ENCODE data around the gene ANKRD12. TPM values are rescaled to one million over a fixed set of nuclear protein-coding genes. Genes with fewer than 3 reads are reported as not detected.
"Not testable (repeated sequence)": the region's sequence is repeated elsewhere in the genome, so short reads cannot be mapped to it uniquely, and the experiment has no call there.

ANKRD12 gene
- total and polyA plus RNA-seq, 5 donors from 2014 or later: 28.2 to 200 (median 40.8) TPM

- Mint-ChIP-seq H3K27me3 (no peaks in the 10 kb centered on the region), H3K27ac (no peak overlapping the region), H3K36me3 (peaks cover 35% of the 10 kb centered on the region), H3K4me1 (peaks cover 0 to 13% (median 10%) of the 10 kb centered on the region in 4 donors), H3K9me3 (peaks cover 0 to 2% (median 0%) of the 10 kb centered on the region in 7 donors), H3K4me3 (no peak overlapping the region)
- Histone ChIP-seq H3K4me3 (ENCODE audit: low read depth, low read length) (no peak overlapping the region), H3K27ac (ENCODE audit: insufficient read depth, low read length, poor library complexity, severe bottlenecking) (no peak overlapping the region), H3K27me3 (ENCODE audit: control insufficient read depth, insufficient read depth, low read length) (no peaks in the 10 kb centered on the region), H3K4me1 (ENCODE audit: control insufficient read depth, insufficient read depth, low read length, poor library complexity, severe bottlenecking) (peaks cover 3% of the 10 kb centered on the region), H3K9me3 (ENCODE audit: control insufficient read depth in 2 of 2, low read length in 2 of 2) (no peaks in the 10 kb centered on the region), H3K36me3 (ENCODE audit: control insufficient read depth, insufficient read depth, low read length) (peaks cover 40% of the 10 kb centered on the region)
- ATAC-seq (ENCODE audit: low read depth in 2 of 2) (no peak), DNase-seq (no peak)
Measured at GRCh38 chr18:9249254-9249653, 112.7 kb downstream of the ANKRD12 start.

- DNase-seq (no peak), ATAC-seq (ENCODE audit: low read depth in 2 of 2) (no peak)
- no peak overlapping the region for H3K4me3 Mint-ChIP-seq
- H3K4me3 ChIP-seq (ENCODE audit: low read depth, low read length): no peak overlapping the region
- peaks cover 26% of the 10 kb centered on the region for H3K36me3 ChIP-seq (ENCODE audit: control insufficient read depth, insufficient read depth, low read length)
- peaks cover 0 to 10% (median 2%) of the 10 kb centered on the region in 7 donors for H3K9me3 Mint-ChIP-seq
- no peaks in the 10 kb centered on the region for H3K27me3 Mint-ChIP-seq
- H3K9me3 ChIP-seq (ENCODE audit: control insufficient read depth in 2 of 2, low read length in 2 of 2): no peaks in the 10 kb centered on the region
- no peaks in the 10 kb centered on the region for H3K4me1 ChIP-seq (ENCODE audit: control insufficient read depth, insufficient read depth, low read length, poor library complexity, severe bottlenecking)
- no peak overlapping the region for H3K27ac Mint-ChIP-seq
- H3K36me3 Mint-ChIP-seq: peaks cover 65% of the 10 kb centered on the region
- peaks cover 0 to 29% (median 19%) of the 10 kb centered on the region in 4 donors for H3K4me1 Mint-ChIP-seq
- H3K27ac ChIP-seq (ENCODE audit: insufficient read depth, low read length, poor library complexity, severe bottlenecking): no peak overlapping the region
- H3K27me3 ChIP-seq (ENCODE audit: control insufficient read depth, insufficient read depth, low read length): no peaks in the 10 kb centered on the region
Measured at GRCh38 chr18:9259173-9259572, 122.6 kb downstream of the ANKRD12 start.

- H3K9me3 Mint-ChIP-seq: peaks cover 0 to 3% (median 2%) of the 10 kb centered on the region in 7 donors
- DNase-seq: no peak
- peaks cover 56% of the 10 kb centered on the region for H3K36me3 Mint-ChIP-seq
Measured at GRCh38 chr18:9260388-9261380, 124.1 kb downstream of the ANKRD12 start.

GRCh38 chr18:9263264-9263663, 126.7 kb downstream of the ANKRD12 start:
- H3K36me3 ChIP-seq (ENCODE audit: control insufficient read depth, insufficient read depth, low read length): peaks cover 30% of the 10 kb centered on the region
- Mint-ChIP-seq H3K36me3 (peaks cover 44% of the 10 kb centered on the region), H3K27me3 (no peaks in the 10 kb centered on the region), H3K9me3 (peaks cover 0 to 4% (median 0%) of the 10 kb centered on the region in 7 donors), H3K27ac (no peak overlapping the region), H3K4me3 (no peak overlapping the region), H3K4me1 (peaks cover 0 to 19% (median 14%) of the 10 kb centered on the region in 4 donors)
- H3K9me3 ChIP-seq (ENCODE audit: control insufficient read depth in 2 of 2, low read length in 2 of 2): no peaks in the 10 kb centered on the region
- H3K27ac ChIP-seq (ENCODE audit: insufficient read depth, low read length, poor library complexity, severe bottlenecking): no peak overlapping the region
- H3K27me3 ChIP-seq (ENCODE audit: control insufficient read depth, insufficient read depth, low read length): no peaks in the 10 kb centered on the region
- ATAC-seq (ENCODE audit: low read depth in 2 of 2) (no peak), DNase-seq (no peak)
- H3K4me3 ChIP-seq (ENCODE audit: low read depth, low read length): no peak overlapping the region
- H3K4me1 ChIP-seq (ENCODE audit: control insufficient read depth, insufficient read depth, low read length, poor library complexity, severe bottlenecking): no peaks in the 10 kb centered on the region

More at GRCh38 chr18:9260388-9261380, 124.1 kb downstream of the ANKRD12 start:
- no peaks in the 10 kb centered on the region for H3K4me1 ChIP-seq (ENCODE audit: control insufficient read depth, insufficient read depth, low read length, poor library complexity, severe bottlenecking)
- ATAC-seq (ENCODE audit: low read depth in 2 of 2): no peak
- H3K36me3 ChIP-seq (ENCODE audit: control insufficient read depth, insufficient read depth, low read length): peaks cover 34% of the 10 kb centered on the region
- no peak overlapping the region for H3K4me3 ChIP-seq (ENCODE audit: low read depth, low read length)
- Mint-ChIP-seq H3K4me3 (no peak overlapping the region), H3K4me1 (peaks cover 0 to 24% (median 18%) of the 10 kb centered on the region in 4 donors), H3K27ac (peak overlapping the region in 2 of 3 donors; percentile 45 to 49), H3K27me3 (no peaks in the 10 kb centered on the region)
- H3K27me3 ChIP-seq (ENCODE audit: control insufficient read depth, insufficient read depth, low read length): no peaks in the 10 kb centered on the region
- no peak overlapping the region for H3K27ac ChIP-seq (ENCODE audit: insufficient read depth, low read length, poor library complexity, severe bottlenecking)
- H3K9me3 ChIP-seq (ENCODE audit: control insufficient read depth in 2 of 2, low read length in 2 of 2): no peaks in the 10 kb centered on the region

- Mint-ChIP-seq H3K4me1 (peaks cover 1 to 16% (median 14%) of the 10 kb centered on the region in 4 donors), H3K36me3 (peaks cover 45% of the 10 kb centered on the region)
Measured at GRCh38 chr18:9264797-9265196, 128.2 kb downstream of the ANKRD12 start.

GRCh38 chr18:9273221-9273620, 136.6 kb downstream of the ANKRD12 start:
- Histone ChIP-seq H3K4me1 (ENCODE audit: control insufficient read depth, insufficient read depth, low read length, poor library complexity, severe bottlenecking) (no peaks in the 10 kb centered on the region), H3K4me3 (ENCODE audit: low read depth, low read length) (no peak overlapping the region), H3K9me3 (ENCODE audit: control insufficient read depth in 2 of 2, low read length in 2 of 2) (no peaks in the 10 kb centered on the region), H3K27ac (ENCODE audit: insufficient read depth, low read length, poor library complexity, severe bottlenecking) (no peak overlapping the region), H3K27me3 (ENCODE audit: control insufficient read depth, insufficient read depth, low read length) (no peaks in the 10 kb centered on the region), H3K36me3 (ENCODE audit: control insufficient read depth, insufficient read depth, low read length) (peaks cover 56% of the 10 kb centered on the region)
- Mint-ChIP-seq H3K4me1 (peaks cover 2 to 8% (median 7%) of the 10 kb centered on the region in 4 donors), H3K27me3 (no peaks in the 10 kb centered on the region), H3K27ac (peak overlapping the region in 1 of 3 donors; percentile 69), H3K36me3 (peaks cover 50% of the 10 kb centered on the region), H3K4me3 (no peak overlapping the region), H3K9me3 (peaks cover 0 to 5% (median 0%) of the 10 kb centered on the region in 7 donors)
- DNase-seq (no peak), ATAC-seq (ENCODE audit: low read depth in 2 of 2) (no peak)

More at GRCh38 chr18:9264797-9265196, 128.2 kb downstream of the ANKRD12 start:
- peaks cover 25% of the 10 kb centered on the region for H3K36me3 ChIP-seq (ENCODE audit: control insufficient read depth, insufficient read depth, low read length)
- not testable (repeated sequence) for H3K27me3 ChIP-seq (ENCODE audit: control insufficient read depth, insufficient read depth, low read length); H3K9me3 ChIP-seq (ENCODE audit: control insufficient read depth in 2 of 2, low read length in 2 of 2); DNase-seq; H3K9me3 Mint-ChIP-seq; H3K27me3 Mint-ChIP-seq; H3K4me3 ChIP-seq (ENCODE audit: low read depth, low read length); H3K27ac ChIP-seq (ENCODE audit: insufficient read depth, low read length, poor library complexity, severe bottlenecking); H3K4me1 ChIP-seq (ENCODE audit: control insufficient read depth, insufficient read depth, low read length, poor library complexity, severe bottlenecking); ATAC-seq (ENCODE audit: low read depth in 2 of 2); H3K4me3 Mint-ChIP-seq
- peak overlapping the region in 2 of 3 donors; percentile 51 to 73 for H3K27ac Mint-ChIP-seq

DNA sequence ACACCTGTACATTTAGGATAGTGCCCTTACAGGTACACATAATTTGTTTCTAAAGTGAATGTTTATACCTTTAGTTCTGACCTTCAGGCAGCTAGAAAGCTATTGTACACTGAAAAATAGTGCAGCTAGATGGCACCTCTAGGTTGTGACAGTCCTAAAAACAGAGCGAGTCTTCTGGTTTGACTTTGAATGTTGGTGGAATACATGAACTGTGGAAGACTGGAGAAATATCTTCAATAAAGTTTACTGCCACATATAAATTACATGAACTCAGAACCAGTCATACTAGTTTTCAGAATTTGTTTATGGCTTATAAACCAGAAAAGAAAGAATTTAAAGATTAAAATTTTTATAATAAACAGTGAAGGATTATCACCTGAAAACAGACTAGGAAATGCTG, 139.3 kb downstream of the ANKRD12 start:
- H3K36me3 Mint-ChIP-seq: peaks cover 42% of the 10 kb centered on the region
- peaks cover 0 to 6% (median 3%) of the 10 kb centered on the region in 4 donors for H3K4me1 Mint-ChIP-seq
- no peaks in the 10 kb centered on the region for H3K9me3 Mint-ChIP-seq
- H3K36me3 ChIP-seq (ENCODE audit: control insufficient read depth, insufficient read depth, low read length): peaks cover 82% of the 10 kb centered on the region
- no peaks in the 10 kb centered on the region for H3K27me3 Mint-ChIP-seq
- no peak overlapping the region for H3K4me3 ChIP-seq (ENCODE audit: low read depth, low read length)
- H3K4me1 ChIP-seq (ENCODE audit: control insufficient read depth, insufficient read depth, low read length, poor library complexity, severe bottlenecking): no peaks in the 10 kb centered on the region
- H3K4me3 Mint-ChIP-seq: no peak overlapping the region
- H3K27ac ChIP-seq (ENCODE audit: insufficient read depth, low read length, poor library complexity, severe bottlenecking): no peak overlapping the region
- ATAC-seq (ENCODE audit: low read depth in 2 of 2): no peak
- DNase-seq: no peak
- H3K9me3 ChIP-seq (ENCODE audit: control insufficient read depth in 2 of 2, low read length in 2 of 2): no peaks in the 10 kb centered on the region
- no peaks in the 10 kb centered on the region for H3K27me3 ChIP-seq (ENCODE audit: control insufficient read depth, insufficient read depth, low read length)
- H3K27ac Mint-ChIP-seq: peak overlapping the region in 1 of 3 donors; percentile 18
